Measurements from ENCODE around the gene ALPL.
"Not testable (repeated sequence)": the region's sequence is repeated elsewhere in the genome, so short reads cannot be mapped to it uniquely, and the experiment has no call there.

ALPL gene

DNA sequence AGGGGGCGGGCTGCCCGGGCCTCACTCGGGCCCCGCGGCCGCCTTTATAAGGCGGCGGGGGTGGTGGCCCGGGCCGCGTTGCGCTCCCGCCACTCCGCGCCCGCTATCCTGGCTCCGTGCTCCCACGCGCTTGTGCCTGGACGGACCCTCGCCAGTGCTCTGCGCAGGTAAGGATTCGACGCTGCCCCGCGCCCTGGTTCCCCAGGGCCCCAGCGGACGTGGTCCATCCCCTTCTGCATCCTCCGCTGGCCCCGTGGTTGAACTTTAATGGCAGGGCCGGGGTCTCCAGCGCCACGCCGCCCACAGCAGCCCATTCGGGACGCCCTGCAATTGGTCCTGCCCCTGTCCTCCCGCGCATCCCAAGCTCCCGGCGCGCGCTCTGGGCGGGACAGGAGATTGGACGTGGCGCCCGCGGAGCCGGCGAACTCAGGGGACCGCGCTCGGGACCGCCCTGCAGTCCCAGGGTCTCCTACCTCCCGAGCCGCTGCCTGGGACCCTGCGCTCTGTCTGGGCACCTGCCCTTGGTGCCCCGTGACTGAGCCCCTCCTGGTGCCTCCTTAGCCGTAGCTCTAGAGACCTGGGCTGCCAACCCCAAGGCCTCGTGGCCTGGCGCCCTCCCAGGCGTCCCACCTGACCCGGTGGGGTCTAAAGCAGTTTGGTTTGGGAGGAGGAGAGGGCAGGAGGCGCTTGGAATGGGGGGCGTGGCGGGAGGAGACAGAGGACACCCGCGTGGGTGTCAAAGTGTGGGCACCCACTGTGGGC lies at the start of gene ALPL:
Gene ALPL, plus strand, starts transcription at position 73 of the 762 bp plus-strand sequence. CDS start 44,659 bp downstream, outside the sequence.
- FAIRE-seq: no peak

DNA sequence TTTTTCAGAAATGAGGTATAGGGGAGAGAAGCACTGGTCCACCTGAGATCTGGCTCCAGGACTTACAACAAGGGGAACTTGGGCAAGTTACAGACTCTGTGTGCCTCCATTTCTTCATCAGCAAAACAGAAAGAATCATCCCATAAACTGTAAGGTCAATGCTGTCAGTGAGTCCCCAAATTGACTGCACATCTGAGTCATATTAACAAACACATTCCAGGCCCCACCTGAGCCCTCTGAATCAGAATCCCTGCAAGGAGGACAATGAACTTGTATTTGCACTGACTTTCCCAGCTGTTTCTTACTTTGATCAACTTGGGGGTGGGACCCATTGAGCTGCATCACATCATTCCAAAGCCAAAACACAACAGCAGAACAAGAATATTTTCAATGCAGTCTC lies 44.1 kb upstream of the ALPL start:
- not testable (repeated sequence) for FAIRE-seq

DNA sequence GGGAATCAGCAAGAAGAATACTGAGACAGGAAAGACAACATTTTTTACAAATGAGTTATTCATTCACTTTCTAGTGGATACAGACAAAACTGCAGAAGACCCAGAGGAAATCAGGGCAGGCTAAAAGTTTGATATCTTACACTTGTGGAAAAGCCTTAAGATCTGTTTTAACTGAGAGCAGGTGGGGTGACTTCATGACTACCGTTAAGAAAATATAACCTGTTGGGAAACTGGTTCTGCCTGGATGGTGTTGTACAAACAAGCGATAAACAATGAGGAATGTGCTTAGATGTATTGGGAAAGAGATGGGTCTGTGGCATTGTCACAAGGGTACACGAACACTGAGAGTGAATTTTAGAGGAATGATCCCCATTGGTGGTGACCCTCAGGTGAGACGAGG lies 41.3 kb upstream of the ALPL start:
- not testable (repeated sequence) for FAIRE-seq

DNA sequence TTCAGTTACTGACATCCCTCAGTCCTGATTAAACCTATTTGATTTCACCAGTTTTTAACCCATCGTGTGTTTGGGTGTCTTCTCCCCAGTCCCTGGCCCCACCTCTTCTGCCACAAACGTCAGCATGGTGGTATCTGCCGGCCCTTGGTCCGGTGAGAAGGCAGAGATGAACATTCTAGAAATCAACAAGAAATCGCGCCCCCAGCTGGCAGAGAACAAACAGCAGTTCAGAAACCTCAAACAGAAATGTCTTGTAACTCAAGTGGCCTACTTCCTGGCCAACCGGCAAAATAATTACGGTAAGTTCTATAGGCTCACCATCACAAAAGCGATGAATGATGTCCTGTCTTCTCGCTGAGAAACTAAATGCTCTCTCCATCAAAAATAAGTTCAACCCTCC lies 40.6 kb upstream of the ALPL start:
- no peak for FAIRE-seq

DNA sequence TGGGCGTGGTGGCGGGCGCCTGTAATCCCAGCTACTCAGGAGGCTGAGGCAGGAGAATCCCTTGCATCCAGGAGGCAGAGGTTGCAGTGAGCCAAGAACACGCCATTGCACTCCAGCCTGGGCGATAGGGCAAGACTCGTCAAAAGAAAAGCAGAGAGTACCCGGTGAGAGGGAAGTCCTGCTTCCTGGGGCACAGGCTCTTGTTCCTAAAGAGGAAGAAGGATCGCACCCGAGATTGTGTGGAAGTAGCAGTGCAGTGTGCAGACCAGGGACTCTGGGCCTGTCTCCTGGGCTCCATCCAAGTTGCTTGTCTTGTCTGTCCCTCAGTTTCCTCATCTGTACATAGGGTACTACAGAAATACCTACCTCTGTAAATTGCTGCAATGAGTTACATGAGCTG lies 39.6 kb upstream of the ALPL start:
- no peak for FAIRE-seq

DNA sequence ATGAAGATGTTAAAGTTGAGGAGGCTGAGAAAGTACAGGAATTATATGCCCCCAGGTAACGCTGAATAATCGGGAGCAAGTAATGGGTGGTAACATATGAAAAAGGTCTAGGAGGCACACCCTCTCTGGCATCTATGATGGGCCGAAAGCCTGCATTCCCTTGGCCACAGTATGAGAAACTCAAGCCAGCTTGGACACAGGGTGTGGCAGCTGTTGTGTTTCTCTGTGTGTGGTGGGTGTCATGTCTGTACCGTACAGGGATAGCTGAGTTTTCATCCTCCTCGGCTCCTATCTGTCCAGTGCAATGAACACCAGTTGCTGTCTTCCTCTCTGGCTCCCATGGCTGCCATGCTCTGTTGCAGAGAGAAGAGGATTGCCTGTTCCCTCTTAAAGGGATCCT lies 36.4 kb upstream of the ALPL start:
- FAIRE-seq: no peak

DNA sequence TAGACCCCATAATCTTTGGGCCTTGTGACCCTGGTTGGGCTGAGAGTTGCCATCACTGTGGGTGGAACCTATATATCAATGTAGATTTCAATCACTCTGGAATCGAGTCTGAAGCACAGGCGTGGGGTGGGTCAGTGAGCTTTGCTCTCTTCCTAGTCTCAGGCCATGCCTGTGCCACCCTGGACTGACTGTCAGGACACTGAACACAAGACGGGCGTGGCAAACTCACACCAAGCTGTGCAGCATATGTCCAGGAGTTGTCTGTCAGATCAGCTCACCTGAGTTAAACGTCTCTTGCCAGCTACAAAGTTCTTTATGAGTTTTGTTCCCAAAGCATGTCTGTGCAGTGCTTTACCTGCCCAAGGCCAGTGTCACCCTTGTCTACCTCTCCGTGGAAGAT lies 30.9 kb upstream of the ALPL start:
- no peak for FAIRE-seq

DNA sequence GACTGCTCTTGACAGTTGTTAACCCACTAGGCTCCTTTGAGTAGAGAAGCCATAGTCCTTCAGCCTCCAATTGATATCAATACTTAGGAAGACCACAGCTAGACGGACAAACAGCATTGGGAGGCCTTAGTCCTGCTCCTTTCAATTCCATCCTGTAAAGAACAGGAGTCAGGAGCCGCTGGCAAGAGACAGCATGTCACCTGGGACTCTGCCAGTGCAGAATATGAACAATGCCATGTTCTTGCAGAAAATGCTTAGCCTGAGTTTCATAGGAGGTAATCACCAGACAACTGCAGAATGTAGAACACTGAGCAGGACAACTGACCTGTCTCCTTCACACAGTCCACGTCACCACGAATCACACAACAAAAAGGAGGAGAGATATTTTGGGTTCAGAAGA lies 25.3 kb upstream of the ALPL start:
- FAIRE-seq: not testable (repeated sequence)

DNA sequence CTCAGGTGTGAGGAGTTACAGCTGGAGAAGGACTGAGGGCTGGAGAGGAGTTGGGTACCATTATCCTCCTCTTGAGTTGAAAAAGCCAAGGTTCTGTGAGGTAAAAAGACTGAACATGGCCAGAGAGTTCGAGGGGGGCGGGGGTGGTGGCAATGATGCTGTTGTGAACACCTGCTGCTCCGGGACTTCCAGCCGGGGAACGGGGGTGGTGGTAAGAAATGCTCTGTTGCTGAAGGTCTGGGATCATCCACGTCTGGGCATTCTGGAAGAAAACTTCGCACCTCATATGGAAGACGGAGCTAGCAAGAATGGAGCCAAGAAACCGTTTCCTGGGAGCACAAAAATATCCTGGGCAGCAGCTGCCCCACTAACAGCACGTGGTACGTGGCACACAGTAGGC lies 20.1 kb upstream of the ALPL start:
- FAIRE-seq: no peak

DNA sequence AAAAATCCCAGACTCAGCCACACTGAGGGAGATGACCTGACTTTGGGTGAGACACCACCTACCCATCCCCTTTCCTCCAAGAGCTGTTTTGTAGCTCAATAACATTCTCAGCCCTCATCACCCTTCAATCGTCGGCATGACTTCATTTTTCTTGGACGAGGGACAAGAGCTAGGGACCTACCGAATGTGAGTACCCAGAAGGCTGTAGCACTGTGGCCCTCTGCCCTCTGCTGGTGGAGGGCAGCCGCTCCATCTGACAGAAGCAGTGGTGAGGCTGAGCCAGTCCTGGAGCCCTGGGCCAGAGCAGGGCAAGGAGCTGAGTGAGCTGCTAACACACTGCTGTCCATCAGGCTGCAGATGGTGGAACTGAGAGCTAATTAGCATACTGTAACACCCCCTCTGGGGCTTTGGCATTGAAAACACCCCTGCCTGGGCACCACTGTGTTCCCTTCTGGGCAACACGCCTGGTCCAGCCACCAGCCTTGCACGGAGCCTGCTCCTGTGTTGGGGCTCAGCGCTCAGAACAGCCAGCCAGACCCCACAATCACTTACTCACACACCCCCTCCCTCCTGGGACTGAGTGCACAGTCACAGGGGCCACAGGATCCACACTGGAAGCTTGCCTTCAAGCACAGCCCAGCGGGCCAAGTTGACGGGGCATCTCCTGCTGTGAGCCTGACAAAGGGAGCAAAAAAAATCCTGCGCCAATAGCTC lies 18.3 kb upstream of the ALPL start:
- no peak for FAIRE-seq

DNA sequence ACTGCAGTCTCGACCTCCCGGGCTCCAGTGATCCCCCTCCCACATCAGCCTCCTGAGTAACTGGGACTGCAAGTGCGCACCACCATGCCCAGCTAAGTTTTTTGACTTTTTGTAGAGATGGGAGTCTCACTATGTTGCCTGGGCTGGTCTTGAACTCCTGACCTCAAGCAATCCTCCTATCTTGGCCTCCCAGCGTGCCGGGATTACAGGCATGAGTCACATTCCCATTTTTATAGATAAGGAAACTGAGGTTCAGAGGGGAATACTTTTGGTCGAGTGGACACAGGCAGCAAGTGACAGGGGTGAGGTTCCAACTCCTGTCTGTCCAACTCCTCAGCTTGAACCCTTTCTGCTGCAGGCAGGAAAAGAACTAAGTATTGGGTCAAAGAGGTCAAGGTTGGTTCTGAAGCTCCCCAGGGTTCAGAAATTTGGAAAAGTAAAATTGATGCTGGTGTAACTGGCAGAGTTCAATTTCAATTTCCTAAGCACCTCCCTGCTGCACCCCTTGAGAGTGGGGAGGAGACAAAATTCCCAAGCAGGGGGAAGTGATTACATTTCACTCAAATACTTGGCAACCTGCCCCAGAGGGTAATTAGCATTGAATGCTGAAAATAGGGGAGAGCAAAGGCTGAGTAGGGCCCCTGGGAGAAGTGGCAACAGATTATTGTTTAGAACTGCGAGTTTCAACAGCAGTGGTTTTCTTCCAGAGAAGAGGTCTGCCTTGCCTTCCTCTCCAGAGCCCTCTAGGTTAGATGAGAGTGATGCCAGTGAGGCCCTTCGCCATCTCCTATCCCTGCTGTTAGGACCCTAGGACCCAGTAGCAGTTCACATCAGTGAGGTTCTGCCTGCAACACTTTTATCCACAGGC lies 17.5 kb upstream of the ALPL start:
- no peak for FAIRE-seq

DNA sequence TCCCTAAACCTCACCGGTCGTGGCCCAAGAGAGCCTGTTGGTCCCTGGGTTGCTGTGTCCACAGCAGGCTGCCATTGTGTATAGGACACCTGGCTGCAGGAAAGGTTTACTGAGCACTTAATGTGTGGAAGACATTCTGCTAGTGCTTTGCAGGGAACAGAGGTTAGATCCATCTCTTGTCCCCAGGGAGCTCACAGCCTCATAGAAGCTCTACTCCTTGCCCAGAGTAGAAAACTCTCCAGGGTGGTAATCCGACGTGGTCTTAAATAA lies 16.9 kb upstream of the ALPL start:
- FAIRE-seq: no peak

DNA sequence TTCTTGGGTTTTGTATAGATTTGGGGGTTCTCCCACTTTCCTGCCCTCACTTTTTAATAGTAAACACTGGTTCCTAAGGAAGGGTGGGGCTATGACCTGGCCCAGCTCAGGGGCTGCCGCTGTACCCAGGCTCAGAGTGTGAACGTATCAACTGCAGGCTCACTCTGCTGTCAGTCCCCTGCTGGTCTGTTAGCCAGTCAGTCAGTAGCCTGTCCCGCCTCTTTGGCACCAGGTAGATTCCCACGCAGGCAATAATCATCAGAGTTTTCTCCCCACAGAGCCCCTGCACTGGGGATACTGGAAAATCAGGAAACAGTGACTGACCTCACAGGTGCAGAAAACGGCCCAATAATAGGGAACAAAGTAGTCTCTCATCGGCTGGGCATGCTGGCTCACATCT lies 15.0 kb upstream of the ALPL start:
- no peak for FAIRE-seq

DNA sequence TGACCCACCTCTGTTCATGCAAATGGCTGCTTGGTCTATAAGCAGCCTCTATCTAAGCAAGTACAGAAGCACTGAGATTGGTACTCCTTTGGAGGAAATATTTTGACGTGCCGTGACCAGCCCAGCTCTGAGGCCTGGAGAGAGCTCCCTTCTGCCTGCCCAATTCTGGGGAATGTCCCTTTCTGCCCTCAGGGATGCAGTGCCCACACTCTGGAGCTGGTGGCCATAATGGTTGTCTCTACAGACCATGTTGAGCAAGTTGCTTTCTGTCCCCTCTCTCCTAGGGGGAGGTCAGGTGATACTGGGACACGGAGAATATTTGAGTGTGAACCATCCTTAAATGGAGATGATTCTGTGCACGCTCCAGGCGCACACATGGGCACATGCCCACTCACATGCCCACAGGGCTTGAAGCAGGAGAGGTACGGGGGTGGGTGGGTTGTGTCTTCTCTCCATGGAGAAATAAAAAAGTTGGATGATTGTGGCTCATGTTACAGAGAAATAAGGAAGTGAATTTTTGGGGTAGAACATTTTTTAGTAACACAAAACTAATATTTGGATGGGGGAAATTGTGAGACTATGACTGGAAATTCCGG lies 13.9 kb upstream of the ALPL start:
- FAIRE-seq: no peak

DNA sequence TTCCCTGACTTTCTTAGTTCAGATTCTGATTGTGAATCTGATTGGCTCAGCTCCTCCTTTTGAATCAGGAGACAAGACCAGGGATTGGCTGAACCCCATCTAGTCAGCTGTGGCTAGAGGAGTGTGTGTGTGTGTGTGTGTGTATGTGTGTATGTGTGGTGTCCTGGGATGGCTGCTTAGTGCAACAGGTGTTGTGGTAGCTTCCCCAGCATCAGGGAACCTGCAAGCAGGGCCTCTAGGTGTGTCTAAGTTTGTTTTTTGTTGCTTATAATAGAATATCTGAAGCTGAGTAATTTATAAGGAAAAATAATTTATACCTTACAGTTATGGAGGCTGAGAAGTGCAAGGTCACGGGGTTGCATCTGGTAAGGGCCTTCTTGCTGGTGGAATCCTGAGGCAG lies 13.2 kb upstream of the ALPL start:
- no peak for FAIRE-seq

DNA sequence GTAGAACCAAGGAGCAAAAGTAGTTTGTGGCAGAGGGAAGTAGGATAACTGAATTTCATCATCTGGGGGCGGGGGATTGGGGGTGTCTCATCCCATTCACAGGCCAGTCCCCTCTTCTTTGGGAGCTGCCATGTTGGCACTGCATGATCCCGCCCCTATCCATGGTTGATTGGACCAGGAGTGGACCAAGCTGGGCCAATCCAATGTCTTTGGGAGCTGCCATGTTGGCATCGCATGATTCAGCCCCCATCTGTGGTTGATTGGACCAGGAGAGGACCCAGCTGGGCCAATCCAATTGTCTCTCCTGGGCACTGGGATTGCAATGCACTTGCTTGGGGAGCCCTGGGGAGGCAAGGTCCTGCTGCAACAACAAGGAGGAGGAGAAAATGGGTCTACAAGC lies 12.3 kb upstream of the ALPL start:
- FAIRE-seq: no peak

DNA sequence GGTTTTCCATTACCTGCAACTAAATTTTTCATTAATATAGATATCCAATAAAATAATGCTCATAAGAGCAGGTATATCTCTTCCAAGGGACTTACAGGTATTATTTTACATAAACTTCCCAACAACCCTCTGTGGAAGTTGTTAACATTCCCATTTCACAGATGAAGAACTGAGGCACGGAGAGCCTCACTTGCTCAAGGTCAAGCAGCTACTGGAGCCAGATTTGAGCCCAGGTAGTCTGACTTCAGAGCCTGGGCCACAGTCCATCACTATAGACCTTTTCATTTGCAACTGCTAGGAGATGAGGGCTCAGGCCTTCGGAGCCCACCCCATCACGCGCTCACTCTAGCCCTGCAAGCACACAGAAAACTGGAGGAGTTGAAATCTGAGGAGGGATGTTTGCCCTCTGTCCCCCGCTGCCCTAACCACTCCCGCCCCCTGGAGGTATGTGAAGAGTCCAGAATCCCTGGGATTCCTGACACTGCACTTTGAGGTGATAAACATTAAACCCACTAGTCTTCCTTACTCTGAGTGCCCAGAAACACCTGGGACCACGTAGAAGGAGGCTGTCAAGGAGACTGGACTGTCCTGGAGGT lies 11.7 kb upstream of the ALPL start:
- no peak for FAIRE-seq

DNA sequence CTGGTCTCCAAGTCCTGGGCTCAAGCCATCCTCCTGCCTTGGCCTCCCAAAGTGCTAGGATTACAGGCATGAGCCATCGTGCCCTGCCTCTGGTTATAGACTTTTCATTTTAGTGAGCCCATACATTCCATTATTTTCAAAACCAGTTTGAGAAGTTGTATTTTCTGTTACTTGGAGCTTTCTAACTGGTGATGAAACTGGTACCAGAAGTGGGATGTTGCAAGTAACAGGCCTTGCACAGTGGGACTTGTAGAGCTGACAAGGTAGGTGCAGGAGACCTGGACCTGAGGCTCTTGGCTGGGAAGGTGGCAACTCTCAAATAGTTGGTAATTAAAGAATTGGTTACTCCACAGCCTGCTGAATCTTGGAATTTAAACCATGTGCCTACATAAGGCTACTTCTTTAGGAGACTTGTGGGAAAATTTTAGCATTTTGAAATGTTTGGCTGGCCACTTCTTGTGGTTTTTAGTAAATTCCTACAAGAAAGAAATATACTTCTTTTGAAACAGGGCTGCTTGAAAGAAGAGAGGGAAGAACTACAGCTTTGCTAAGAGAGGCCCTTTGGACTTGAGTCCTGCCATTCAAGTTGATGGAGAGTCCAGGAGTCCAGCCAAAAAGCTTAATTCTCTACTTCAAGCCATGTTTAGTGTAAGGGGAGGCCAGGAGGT lies 9.8 kb upstream of the ALPL start:
- no peak for FAIRE-seq

DNA sequence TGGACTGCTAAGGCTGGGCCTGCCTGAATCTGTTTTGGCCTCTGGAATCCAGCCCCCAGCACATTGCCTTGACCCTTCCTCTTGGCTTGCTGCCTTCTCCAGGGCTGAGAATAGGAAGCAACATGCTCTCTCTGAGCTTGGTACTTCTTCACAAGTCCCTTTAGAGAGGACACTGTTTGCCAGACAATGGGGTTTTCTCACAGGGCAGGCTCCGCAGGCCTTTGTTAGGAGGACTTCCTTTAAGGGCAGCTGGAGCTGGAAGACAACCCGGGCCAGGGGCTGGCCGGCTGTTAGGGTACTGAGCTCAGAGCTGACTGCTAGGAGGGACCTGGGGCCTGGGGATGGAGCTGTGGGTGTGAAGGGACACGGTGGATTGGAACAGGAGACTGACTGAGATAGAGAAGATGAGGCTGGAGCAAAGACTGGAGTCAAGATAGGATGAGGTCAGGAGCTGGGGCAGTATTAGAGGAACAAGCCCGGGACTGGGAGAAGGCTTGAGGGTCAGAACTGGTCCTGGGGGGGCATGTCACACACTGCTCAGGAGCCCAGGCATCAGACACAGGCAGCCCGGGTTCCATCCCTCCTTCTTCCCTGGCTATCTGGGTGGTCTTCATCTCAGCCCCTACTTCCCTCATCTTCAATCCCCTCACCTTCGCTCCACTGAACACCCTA lies 5.4 kb upstream of the ALPL start:
- FAIRE-seq: no peak

DNA sequence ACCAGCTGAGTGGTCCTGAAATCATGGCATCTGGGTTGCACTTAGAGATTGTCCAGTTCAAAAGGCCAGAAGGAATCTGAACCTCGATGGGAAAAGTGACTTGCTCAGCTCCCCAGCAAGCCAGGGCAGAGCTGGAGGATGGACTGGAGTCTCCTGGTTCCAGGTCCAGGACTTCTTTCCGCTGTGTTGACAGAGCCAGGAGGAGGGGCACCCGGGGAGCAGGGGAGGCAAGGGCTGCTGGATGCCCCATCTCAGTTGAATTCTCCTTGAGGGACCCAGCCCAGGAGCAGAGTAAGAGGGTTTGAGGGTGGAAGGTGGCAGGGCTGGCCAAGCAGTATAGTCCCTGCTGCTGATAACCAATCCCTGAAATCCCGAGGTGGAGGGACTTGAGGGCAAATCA lies 2.4 kb upstream of the ALPL start:
- FAIRE-seq: no peak

DNA sequence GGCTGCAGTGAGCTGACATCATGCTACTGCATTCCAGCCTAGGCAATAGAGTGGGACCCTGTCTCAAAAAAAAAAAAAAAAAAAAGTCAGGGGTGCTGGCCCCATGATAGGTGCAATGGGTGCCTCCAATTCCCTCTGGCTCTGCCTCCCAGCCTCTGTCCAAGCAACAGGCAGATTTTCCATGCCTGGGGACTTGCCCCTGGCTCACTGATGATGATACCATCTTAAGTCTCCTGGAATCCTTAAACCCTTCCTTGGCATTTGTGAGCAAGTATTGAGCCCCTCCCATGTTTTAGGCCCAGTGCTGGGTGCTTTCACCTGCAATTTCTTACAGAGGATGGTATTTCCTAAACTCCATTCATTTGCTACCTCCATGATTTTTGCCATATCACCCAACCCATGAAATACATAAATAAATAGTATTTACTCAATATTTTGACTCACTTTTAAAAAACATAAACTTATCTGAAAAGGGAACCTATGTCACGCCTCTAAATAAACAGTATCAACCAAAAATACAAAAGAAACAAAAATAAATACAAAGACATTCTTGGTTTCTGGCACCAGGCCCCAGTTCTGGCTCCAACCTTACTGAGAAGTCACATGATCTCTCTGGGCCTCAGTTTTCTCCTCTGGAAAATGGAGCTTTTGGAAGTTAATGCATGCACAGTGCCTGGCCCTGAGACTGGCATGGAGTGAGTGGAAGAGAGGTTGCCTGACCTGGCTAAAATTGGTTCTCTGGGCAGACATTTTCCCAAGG lies 1.5 kb upstream of the ALPL start:
- no peak for FAIRE-seq
